ENCODE results near the gene SLC27A4.

- TF ChIP-seq POLR2A (IDR thresholded peaks at IDR 0.05; ENCODE audit: low read length) = no peak
- TF ChIP-seq GATA1 (IDR thresholded peaks at IDR 0.05; ENCODE audit: low read depth, low read length) = no peak
Observed at GRCh38 chr9:128321879-128322403, 18.4 kb upstream of the SLC27A4 start.

Measured in erythroblast (primary cell).